PC-9 (cell line): Measurements from ENCODE around the gene THAP12.

Experiments used
- CTCF ChIP-seq: fragments of 200-600 bp; sonication (generic); conservative IDR thresholded peaks from 2 replicates; pipeline ENCODE4 v1.6.1; 2017; ENCODE audit warnings: mixed run types, antibody characterized with exemption, mild to moderate bottlenecking, moderate library complexity
- EZH2 ChIP-seq: fragments of 200-600 bp; sonication (generic); IDR thresholded peaks from 2 replicates; pipeline ENCODE4 v1.8.0; 2017; ENCODE audit warnings: antibody characterized with exemption, low read depth

- TF ChIP-seq CTCF (no peak), EZH2 (no peak)
Observed at GRCh38 chr11:76303399-76303798, 77.5 kb downstream of the THAP12 start.
